AG04450 (cell line): ENCODE measurements around the gene KRT15. TPM values are rescaled to one million over a fixed set of nuclear protein-coding genes. Genes with fewer than 3 reads are reported as not detected.

Experiments used
- CTCF ChIA-PET: fragments of 300-600, 350-600 bp; formaldehyde crosslinking; extraction: SDS; loops from one replicate; lab custom pipeline; 2022; ENCODE audit warnings: antibody characterized with exemption, inconsistent platforms; lab: Charles Lee
- POLR2A ChIA-PET: fragments of 350-600 bp; formaldehyde crosslinking; extraction: SDS; loops from one replicate; lab custom pipeline; 2021; ENCODE audit warnings: antibody characterized with exemption, inconsistent platforms; lab: Yijun Ruan, JAX
- DNase-seq: peaks from one replicate; pipeline ENCODE4 v3.0.0-alpha.2; 2011; ENCODE audit warnings: low read depth, low spot score
- H3K27ac ChIP-seq: one replicate; pipeline ENCODE4 v1.5.1; 2012; ENCODE audit warnings: low read depth, low read length, control low read depth
- H3K27me3 ChIP-seq: one replicate; pipeline ENCODE4 v1.6.0; 2012; ENCODE audit warnings: low read length; ENCODE audit not compliant: control insufficient read depth, insufficient read depth
- H3K4me3 ChIP-seq: 2 replicates; pipeline ENCODE4 v1.5.1; 2011; ENCODE audit warnings: mild to moderate bottlenecking, low read depth, low read length, control low read depth
- H3K9me3 ChIP-seq: 2 replicates; pipeline ENCODE4 v1.5.1; 2012; ENCODE audit warnings: low read length; ENCODE audit not compliant: control insufficient read depth, insufficient read depth
- CTCF ChIP-seq: IDR thresholded peaks from 2 replicates; pipeline ENCODE4 v1.5.1; 2011; ENCODE audit warnings: low read depth, low read length, control low read depth, inconsistent platforms
- polyA plus RNA-seq: library from polyadenylated mRNA; depleted of rRNA; stranded (reverse); fragments of >200 nt; gene quantifications from 2 replicates; pipeline ENCODE4 v1.2.3, GENCODE V29; 2011

The KRT15 gene
- polyA plus RNA-seq, 1 experiment: 1.4 TPM

GRCh38 chr17:41492351-41492750 is 26.3 kb downstream of the KRT15 start:
- H3K9me3 ChIP-seq: no peaks in the 10 kb centered on the region; the same call in 1 of the 2 replicates
- H3K27me3 ChIP-seq: no peaks in the 10 kb centered on the region
- ChIA-PET POLR2A (no interaction called here), CTCF (interaction anchor here (0.7 to 1.4 kb wide), 4 partner anchors 56 to 175 kb away, joined by 3 to 4 read pairs (median 3); no protein-coding TSS in a partner anchor)
- H3K4me3 ChIP-seq: no peak overlapping the region
- no peak overlapping the region for H3K27ac ChIP-seq
- no peak for TF ChIP-seq CTCF
- no peak for DNase-seq

- H3K9me3 ChIP-seq: peaks cover 6% of the 10 kb centered on the region; the same call in 1 of the 2 replicates
- no peak overlapping the region for H3K27ac ChIP-seq
- TF ChIP-seq CTCF: no peak
- ChIA-PET CTCF (interaction anchor here (0.9 kb wide), 1 partner anchor 57 kb away, joined by 3 read pairs; no protein-coding TSS in a partner anchor), POLR2A (no interaction called here)
- no peaks in the 10 kb centered on the region for H3K27me3 ChIP-seq
- no peak overlapping the region for H3K4me3 ChIP-seq
- no peak for DNase-seq
Observed at GRCh38 chr17:41491476-41491875, 27.2 kb downstream of the KRT15 start.

GRCh38 chr17:41490000-41490990 is 28.4 kb downstream of the KRT15 start:
- H3K4me3 ChIP-seq: no peak overlapping the region
- TF ChIP-seq CTCF: no peak
- ChIA-PET CTCF (no interaction called here), POLR2A (no interaction called here)
- peaks cover 6% of the 10 kb centered on the region; the same call in 1 of the 2 replicates for H3K9me3 ChIP-seq
- H3K27me3 ChIP-seq: no peaks in the 10 kb centered on the region
- DNase-seq: no peak
- no peak overlapping the region for H3K27ac ChIP-seq

- no peak for TF ChIP-seq CTCF
- Histone ChIP-seq H3K27me3 (no peaks in the 10 kb centered on the region), H3K9me3 (peaks cover 6% of the 10 kb centered on the region; the same call in 1 of the 2 replicates), H3K27ac (no peak within 1 kb of the TSS), H3K4me3 (no peak within 1 kb of the TSS)
- DNase-seq: no peak
- ChIA-PET POLR2A (no interaction called here), CTCF (no interaction called here)
Observed at GRCh38 chr17:41489531-41489930, 29.2 kb downstream of the KRT15 start, which contains the start of gene KRT36. Gene KRT36, minus strand, starts transcription at chr17:41489910. Its CDS starts 46 bp downstream, at chr17:41489864.
